Measurements from ENCODE around the gene HOXA13.

The HOXA13 gene

DNA sequence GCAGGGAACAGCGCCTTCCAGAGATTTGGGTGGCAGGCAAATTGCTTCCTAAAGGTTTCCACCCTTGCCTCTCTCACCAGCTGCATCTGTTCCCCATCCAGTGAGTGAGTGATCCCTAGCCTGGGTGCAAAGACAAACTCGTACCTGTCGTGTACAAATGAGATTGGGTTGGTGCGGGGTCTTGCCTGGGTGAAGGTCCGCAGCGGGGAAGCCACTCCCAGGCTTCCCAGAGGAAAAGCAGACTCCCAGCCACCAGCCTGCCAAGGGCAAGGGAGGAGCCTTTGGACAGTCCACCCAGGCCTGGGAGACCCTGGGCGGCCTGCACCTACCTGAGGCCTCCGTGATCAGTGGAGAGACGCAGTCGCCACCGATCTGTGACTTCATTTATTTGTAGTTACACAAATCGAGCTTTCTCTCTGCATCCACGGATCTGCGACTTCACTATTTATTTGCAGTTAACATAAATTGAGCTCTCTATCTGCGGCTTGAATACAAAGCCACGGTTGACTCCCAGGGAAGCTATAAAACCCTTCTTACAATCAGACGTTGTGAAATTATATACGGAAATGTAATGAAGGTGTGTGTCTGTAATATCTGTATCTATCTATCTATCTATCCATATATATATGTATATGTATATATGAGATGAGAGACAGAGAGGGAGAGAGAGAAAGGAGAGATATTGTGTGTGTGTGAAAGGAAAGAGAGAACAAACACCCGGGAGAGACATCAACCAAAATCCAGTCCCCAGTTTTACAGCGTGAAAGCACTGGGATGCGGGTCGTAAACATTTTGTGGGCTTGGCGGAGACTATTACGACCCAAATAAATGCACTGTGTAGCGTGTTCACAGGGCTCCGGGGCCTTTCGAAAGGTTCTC, 40.4 kb downstream of the HOXA13 start:
- peak; percentile 40 for DNase-seq (ENCODE audit: low spot score)

DNA sequence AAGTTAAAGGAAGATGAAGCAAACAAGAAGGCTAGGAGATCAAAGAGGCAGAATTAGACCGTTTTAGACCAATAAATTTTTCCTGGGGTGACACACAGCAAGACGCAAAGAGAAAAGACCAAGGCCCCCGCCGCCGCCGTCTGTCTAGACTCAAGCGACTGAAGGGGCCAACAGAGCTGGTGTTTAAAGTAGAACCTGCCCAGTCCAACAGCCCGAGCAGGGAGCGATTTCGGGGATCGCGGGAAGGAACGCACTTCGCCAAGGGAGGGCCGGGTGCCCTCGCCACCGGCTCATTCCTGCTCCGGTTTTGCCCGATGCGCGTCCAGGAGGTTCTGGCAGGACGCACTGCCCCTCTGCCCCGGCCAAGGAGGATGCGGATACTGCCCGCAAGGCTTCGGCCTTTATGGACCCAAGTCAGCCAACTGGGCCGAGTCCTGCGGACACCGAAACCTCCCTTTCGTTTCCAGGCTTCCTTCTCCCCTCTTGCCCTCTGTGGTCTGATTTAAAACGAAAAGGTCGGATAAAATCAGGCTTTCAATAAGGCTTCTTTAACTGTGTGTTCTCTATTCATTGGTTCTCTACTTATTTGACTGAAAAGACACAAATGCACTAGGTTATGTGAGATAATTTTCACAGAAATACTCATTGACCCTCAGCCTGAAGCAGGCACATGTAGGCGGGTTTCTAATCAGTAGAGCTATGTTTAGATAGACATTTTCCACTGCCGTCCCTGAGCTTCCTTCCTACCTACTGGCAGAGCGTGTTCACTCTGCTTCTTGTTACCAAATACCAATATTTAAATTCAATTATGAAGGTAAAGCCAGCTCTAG, 41.2 kb downstream of the HOXA13 start:
- DNase-seq (ENCODE audit: low spot score), result peak; percentile 32

DNA sequence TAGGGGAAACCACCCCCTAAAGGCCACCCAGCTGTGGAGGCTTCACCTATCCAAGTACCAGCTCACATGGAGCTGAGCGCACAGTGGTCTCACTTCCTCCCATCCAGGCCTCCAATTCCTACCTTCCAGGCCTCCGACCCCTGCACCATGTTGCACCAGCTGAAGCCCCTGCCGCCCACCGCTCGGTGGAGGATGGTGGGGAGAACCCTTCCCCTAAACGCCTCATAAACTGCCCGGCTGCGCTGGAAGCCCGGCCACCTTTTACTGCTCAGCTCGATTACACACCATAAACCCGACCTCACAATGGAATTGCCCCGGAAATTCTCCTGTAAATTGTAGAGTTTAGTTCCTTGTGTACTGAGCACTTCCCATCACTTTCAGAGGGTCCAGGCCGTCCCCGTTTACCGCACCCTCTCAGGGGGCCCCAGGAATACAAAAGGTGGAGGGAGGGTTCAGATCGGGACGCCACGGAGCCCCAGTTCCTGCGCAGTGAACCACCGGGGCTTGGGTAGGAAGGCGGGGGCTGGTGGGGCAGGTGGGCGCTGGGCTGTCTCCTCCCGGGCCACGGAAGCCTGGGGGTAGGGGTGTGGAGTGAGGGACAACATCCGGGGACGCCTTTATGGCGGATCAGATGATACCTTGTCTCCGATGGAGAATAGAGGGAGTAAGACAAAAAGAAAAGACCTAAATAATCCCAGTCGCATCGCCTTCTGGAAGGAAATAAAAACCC, 42.0 kb downstream of the HOXA13 start:
- peak; percentile 36 for DNase-seq (ENCODE audit: low spot score)

DNA sequence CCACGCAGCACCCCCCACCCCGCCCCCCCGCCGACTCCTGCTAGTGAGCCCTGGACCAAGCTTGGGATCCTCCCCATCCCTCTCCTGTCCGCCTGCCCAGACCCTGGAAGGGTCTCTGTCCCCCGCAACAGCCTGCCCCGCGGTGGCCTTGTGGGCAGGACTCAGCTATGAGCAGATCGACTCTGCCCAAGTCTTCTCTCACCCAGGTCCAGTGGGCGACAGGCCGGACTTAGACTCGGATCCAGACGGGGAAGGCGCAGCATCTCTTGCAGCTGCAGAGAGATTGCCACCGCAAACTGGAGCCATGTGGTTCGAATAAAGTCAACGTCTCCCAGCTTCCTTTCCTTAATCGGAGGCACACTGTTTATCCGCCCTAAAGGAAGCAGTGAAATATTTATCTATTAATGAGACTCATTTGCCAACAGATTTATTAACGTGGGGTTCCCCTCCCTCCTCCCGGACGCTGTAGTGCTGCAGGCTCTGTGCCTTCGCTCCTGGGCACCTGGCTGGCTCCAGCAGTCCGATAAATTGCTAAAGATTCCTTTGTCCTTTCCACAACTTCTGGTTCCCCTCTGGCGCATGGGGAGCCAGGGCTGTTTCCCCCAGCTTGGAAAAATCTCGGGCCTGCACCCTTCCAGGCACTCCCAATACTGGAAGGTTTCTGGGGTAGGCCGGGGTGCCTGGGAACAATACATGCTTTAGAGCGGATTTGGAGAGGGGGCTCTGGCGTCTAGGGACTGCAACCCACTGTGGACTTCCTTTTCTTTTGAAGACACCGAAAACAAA, 42.8 kb downstream of the HOXA13 start:
- peak; percentile 28 for DNase-seq (ENCODE audit: low spot score)

DNA sequence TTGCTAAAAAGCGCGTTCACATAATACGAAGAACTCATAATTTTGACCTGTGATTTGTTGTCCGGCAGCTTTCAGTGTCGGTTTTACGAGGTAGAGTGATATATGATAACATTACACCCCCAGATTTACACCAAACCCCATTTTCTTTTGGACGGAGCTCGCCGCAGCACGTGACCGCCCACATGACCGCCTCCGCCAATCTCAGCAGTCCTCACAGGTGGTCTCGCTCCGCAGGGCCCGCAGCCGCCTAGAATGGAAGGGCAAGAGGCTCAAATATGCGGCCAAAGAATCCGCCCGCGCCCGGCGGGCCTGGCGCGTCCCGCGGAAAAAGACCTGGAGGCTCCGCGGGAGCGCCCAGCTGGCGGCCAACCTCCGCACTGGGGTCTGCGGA, 43.4 kb downstream of the HOXA13 start, which contains the start of gene HOXA7:
HOXA7 (minus strand) TSS at position 168 of the 391 bp plus-strand sequence; CDS start at position 38, 130 bp downstream.
- DNase-seq (ENCODE audit: low spot score), result peak; percentile 92

DNA sequence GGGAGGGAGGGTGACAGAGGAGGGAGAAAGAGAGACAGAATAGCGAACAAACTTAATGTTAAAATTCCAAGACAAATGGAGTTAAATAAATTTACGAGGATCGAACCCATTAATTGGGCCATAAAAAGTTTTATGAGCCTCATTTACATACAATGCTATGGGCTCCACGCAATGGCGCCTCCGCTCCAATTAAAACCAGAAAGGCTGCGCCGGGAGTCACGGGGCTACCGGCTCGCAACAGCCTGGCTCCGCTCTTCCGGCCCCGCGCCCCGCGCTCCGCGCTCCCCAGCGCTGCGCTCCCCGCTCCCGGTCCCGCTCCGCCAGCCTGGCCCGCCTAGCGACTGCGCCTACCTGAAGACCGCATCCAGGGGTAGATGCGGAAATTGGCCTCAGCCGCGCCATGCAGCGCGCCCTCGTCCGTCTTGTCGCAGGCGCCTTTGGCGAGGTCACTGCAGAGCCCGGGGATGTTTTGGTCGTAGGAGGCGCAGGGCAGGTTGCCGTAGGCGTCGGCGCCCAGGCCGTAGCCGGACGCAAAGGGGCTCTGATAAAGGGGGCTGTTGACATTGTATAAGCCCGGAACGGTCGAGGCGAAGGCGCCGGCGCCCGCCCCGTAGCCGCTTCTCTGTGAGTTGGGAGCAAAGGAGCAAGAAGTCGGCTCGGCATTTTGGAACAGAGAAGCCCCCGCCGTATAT, 43.9 kb downstream of the HOXA13 start:
- peak; percentile 80 for DNase-seq (ENCODE audit: low spot score)

DNA sequence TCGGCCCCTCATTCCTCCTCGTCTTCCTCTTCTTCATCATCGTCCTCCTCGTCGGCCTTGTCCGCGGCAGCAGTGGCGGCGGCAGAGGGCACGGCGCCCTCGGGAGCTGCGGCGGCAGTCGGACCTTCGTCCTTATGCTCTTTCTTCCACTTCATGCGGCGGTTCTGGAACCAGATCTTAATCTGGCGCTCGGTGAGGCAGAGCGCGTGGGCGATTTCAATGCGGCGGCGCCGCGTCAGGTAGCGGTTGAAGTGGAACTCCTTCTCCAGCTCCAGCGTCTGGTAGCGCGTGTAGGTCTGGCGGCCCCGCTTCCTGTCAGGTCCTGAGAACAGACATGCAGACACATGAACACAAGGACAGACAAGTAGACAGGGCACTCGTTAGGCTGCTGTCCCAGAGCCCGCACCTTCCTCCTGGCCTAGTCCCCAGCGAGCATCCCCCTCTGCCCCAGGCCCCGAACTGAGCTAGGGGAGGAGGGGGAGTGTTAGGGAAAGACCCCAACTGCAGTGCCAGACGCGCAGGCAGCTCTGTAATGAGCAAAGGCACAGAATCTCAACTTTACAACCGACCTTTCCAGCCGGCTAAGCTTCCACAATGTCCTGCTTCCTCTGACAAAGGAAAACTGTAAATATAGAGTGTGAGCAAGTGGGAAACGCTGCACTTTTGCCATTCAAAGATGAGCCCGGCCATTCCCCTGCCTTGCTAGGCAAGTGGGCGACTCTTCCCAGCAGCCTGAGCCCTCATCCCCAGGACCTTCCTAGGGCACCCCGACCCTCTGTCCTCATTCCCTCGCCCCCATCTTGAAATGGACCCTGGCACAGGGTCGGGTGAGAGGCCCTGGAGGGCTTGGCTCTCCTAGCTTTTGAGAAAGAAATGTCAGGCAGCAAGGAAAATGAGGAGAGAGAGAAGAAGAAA, 44.7 kb downstream of the HOXA13 start:
- DNase-seq (ENCODE audit: low spot score), result no peak

DNA sequence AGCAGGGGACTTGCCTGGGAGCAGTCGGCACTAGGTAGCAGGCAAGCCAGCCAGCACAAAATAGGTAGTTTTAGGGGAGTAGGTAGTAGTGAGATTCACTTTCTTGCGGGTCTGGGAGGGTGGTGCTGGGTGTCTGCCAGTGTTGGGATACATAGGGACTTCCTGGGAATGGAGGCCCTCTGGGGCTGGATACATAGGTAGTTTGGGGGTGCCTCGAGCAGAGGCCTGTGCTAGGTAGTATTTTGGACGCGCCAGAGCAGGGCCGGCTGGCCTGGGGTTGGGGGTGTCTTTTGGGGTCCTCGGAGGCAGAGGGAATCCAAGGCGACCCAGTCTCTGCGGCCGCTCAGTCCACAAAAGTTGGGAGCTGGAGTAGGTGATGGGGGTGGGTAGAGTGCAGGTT, 45.5 kb downstream of the HOXA13 start:
- DNase-seq (ENCODE audit: low spot score), result no peak

DNA sequence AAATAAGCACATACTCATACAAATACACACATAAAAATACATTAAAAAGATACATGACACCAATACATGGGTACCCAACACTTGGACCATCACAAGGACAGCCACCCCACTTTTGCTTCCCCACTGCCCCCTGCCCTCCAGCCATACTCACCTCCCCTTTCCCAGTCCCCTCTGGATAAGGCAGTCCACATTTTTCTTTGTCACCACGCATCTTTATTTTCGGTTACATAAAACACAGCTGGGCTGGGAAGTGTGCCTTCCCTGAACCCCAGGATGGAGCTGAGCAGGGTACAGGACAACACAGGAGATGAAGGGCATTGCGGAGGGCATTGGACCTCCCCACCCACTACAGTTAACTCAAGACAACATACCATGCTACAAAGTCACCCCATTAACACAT, 46.4 kb downstream of the HOXA13 start:
- DNase-seq (ENCODE audit: low spot score), result no peak

DNA sequence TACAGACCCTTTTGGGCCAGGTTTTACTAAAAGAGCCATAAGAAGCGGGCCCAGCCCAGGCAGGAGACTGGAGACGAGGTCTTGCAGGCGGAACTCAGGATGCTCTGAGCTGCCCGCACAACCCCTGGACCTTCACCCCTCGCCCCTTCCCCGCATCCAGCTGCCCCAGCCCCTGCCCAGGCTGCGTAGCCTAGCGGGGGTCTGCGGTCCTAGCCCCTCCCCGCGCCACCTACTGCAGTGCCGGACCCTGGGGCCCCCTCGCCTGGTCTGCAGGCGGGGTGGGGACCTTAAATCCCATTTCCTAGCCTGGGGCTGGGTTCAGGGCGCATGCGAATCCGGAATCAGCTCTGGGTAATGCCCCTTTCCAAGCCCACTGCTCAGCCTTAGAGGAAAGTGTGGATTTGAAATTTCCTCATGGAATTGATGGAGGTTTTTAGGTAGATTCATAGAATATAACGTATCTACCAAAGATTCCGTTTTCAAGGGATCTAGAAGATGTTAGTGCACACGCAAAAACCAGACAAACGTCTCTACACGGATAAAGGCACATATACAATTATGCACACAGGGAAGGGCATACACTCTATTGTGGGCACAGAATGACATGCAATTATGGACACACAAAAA, 47.0 kb downstream of the HOXA13 start:
- DNase-seq (ENCODE audit: low spot score), result no peak

DNA sequence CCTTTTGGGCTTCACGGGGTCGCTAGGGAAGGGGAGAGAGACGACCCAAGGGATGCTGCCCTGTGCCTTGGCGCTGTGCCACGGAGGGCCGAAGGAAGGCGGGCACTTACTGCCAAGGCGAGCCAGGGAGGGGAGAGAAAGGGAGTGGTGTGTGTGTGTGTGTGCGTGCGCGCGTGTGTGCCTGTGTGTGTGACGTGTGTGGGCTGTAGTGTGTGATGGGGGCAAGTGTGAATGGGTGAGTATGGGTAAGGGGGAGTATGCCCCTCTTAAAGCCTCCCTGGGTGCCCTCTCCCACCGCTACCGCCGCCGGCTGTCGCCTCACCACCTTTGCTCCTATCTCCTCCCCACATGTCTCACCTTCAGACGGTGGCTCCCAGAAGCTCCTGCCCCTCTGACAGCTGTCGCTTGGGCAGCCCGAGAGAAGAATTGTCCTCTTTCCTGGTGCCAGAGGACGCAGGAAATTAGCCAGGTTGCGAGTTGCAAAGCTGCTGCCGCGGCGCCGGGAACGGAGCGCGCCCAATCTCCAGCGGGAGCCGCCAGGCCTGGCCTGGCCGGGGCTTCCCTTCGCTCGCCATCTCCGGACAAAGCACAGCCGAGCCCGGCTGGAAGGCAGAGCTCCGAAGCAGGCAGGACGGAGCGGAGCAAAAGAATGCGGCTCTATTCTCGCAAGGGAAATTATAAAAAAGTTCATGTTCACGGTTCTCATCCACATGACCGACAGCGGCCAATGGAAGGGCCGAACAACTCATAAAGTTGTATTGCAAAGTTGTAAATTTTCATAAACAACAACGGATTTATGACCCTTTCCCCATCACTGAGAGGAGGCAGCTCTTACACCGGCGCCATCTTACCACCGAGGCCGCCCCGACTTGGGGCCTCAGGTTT, 47.7 kb downstream of the HOXA13 start, which contains the start of gene HOXA3:
HOXA3 (minus strand) TSS at position 653 of the 885 bp plus-strand sequence. CDS start 41,943 bp downstream, outside the sequence.
- DNase-seq (ENCODE audit: low spot score), result peak; percentile 94

DNA sequence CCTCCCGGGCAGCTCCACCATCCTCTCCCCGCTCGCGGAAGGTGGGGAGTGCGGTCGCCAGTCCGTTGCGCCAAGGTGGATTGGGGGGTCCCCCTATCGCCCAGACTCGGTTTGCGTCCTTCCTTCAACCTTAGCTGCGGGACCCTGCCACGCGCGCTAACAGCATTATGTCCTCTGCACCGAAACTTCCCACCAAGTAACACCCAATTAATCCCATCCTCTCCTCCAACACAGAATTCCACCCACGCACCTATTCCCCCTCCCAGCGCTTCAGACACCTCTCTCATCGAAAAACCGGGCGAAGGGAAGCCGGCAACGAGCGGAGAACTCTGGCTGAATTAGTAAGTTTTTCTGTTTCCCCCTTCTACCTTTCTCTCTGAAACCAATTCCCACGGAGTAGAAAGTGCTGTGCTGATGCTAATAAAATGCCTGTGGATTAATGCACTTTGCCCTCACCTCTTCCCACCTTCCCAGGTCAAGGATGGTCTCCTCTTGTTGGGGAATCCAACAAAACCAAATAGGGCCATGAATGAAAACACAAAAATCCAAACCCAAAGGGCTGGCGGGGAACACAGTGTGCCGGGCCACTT, 48.5 kb downstream of the HOXA13 start:
- peak; percentile 22 for DNase-seq (ENCODE audit: low spot score)

DNA sequence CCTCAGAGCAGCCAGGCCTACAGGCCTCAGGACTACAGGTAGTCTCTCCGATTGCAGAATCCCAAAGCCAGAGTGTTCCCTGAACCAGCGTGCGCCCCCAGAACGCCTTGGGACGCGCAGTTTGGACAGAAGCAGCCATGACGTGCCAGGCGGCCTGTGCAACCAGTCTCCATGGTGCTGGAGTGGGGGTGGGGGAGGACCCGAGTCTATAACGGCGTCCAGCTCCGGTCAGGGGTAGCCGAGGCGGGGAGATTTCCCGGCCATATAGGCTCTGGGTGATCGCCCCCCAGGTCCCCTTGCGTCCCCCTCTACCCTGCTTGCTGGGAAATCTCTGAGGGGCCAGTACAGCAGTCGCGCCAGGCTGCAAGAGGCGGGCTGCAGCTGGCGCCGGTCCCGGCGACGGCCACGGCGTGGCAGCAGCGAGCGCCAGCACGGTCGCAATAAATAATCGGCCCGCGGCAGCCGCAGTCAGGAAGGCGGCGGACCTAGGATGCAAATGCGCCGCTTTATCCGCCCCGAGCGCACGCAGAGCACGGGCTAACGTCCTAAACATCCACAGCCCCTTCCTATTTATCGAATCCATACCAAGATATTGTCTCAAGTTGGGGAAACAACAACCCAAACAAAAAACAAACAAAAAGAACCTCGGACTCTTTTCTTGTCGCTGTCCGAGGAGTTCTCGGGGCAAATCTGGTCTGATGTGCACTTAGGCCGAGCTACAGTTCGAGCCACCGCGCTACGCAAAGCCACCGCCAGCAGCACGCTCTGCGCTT, 49.1 kb downstream of the HOXA13 start:
- peak; percentile 91 for DNase-seq (ENCODE audit: low spot score)

DNA sequence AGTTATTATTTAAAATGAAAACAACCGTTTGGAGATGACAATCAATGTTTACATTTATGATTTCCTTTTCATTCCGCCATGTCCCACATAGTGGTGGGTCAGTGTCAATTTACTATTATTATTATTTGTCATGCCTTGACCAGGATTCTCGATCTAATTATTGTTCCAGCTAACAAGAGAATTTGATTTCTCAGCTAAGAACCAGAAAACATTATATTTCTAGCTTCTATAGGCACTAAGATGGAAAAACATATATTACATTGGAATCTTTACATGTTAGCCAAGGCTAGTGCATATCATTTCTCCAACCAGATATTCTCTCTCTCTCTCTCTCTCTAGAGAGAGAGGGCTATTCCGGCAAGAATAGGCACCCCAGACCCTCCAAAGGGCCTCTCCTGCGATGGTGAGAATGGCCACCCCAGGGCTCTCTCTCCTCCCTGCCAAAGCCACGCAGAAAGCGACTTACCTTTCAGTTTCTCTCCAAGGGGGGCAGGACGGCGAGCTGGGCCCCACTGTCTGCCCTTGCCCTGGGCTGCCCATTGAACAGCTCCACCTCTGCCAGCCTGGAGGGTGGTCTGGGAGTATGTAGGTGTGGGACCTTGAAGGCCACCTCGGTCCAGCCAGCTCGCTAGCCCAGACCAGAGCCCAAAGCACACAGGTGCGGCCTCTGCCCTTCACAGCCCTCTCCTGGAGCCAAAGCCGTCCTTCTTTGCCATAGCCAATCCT, 49.9 kb downstream of the HOXA13 start:
- no peak for DNase-seq (ENCODE audit: low spot score)

DNA sequence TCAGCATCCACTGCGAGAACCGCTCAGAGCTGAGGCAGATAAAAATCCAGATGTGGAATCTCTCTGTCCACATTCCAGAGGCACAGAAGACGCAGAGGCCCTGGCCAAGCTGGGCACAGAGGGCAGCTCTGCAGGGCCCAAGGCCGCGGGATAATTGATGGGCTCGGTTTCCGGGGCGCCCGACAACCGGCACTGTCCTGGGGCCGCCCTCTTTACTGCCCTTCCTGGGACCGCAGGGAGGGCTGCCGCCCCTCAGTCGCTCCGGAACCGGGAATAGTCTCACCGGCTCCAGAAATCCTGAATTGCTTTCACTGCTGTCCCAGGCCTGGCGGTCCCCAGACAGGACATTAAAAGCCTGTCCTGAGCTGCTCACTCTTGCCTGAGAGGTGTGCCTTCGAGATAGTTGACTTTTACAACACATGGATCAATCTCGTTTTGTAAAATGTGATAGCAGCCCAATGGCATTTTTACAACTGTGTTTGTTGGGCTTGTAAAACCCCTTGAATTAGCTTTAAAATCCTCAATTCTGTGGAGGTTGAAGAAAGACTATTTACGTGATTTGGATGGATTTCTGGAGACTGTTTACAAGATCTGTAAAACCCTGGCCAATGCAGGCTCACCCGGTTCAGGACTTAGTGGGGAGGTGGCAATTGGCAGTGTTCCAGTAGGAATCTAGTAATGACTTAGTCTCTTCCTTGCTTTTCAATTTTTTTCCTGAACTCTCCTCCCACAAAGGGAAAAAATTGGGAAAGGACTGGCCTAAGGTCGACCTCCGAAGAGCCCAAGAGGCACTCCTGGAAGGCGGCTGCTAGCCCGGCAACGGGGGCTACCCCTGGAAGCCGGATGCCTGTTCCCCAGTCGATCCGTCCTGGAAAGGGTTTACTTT, 50.9 kb downstream of the HOXA13 start:
- DNase-seq (ENCODE audit: low spot score), result peak; percentile 85

Data from LoVo (cell line).